ENCODE data around the gene ADAM8. TPM values are rescaled to one million over a fixed set of nuclear protein-coding genes. Genes with fewer than 3 reads are reported as not detected.

Gene ADAM8
- total RNA-seq, 4 donors from 2014 or later: 5.1 to 7.6 (median 5.9) TPM; not detected in 1

DNA sequence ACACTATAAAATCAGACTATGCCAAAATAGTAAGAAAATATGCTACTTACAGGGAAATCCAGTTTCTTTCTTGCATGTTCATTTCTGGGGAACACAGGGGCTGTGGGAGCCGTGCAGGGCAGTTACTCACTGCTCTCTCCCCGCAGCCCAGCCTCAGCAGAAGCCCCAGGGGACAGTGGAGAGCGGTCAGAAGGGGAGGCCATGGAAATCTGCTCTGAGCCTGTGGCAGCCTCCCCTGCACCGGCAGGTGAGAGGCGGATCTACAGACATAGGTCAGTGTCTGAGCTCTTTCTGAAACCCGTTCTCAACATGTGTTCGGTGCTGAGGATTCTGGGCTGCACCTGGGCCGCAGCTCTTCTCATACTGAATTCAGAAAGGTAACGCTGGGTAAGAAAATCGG is 34.9 kb upstream of the ADAM8 start:
- Histone ChIP-seq H3K4me3 (no peak overlapping the region), H3K9me3 (no peaks in the 10 kb centered on the region), H3K4me1 (peaks cover 5 to 13% of the 10 kb centered on the region in 2 donors), H3K27ac (no peak overlapping the region), H3K27me3 (no peaks in the 10 kb centered on the region), H3K36me3 (no peaks in the 10 kb centered on the region)
- intact Hi-C loops (cut with DNase I; ENCODE audit: low total_unique reads): no loop called here
- DNase-seq: no peak
- TF ChIP-seq POLR2A (IDR thresholded peaks at IDR 0.05): no peak
- TF ChIP-seq CTCF (IDR thresholded peaks at IDR 0.05): no peak

- TF ChIP-seq CTCF (IDR thresholded peaks at IDR 0.05): no peak
- Histone ChIP-seq H3K36me3 (no peaks in the 10 kb centered on the region), H3K27ac (no peak overlapping the region), H3K27me3 (no peaks in the 10 kb centered on the region), H3K9me3 (no peaks in the 10 kb centered on the region), H3K4me1 (peaks cover 5 to 13% of the 10 kb centered on the region in 2 donors), H3K4me3 (no peak overlapping the region)
- intact Hi-C loops (cut with DNase I; ENCODE audit: low total_unique reads): no loop called here
- DNase-seq: no peak
Measured at GRCh38 chr10:133310789-133311188, 34.1 kb upstream of the ADAM8 start.

GRCh38 chr10:133310399-133310755 is 33.7 kb upstream of the ADAM8 start:
- TF ChIP-seq CTCF (IDR thresholded peaks at IDR 0.05): no peak
- no peak for TF ChIP-seq POLR2A (IDR thresholded peaks at IDR 0.05)
- H3K4me3 ChIP-seq: no peak overlapping the region
- no peaks in the 10 kb centered on the region for H3K9me3 ChIP-seq
- H3K36me3 ChIP-seq: no peaks in the 10 kb centered on the region
- DNase-seq: no peak
- no peaks in the 10 kb centered on the region for H3K27me3 ChIP-seq
- H3K27ac ChIP-seq: no peak overlapping the region
- peaks cover 5 to 13% of the 10 kb centered on the region in 2 donors for H3K4me1 ChIP-seq
- intact Hi-C loops (cut with DNase I; ENCODE audit: low total_unique reads): no loop called here

DNA sequence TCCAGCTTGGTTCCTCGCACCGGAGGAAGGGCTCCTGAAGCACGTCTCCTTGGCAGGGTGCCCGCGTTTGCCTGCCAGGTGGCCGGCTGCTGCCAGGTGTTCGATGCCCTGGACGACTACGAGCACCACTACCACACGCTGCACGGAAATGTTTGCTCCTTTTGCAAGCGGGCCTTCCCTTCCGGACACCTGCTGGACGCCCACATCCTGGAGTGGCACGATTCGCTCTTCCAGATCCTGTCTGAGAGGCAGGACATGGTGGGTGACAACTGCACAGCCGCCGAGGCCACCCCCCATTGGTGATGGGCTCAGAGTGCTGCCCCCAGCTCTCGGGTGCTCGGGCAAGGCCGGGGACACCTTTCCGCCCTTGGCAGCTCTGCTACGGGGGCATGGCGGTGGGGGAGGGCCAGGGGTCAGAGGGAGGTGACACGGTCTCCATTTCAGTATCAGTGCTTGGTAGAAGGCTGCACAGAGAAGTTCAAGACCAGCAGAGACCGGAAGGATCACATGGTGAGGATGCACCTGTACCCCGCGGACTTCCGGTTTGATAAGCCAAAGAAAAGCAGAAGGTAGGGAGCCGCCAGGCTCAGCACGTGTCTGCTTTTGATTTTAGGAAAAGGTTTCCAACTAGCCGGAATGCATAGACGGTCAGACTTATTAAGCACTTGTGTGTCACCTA is 33.2 kb upstream of the ADAM8 start:
- intact Hi-C loops (cut with DNase I; ENCODE audit: low total_unique reads): no loop called here
- no peak for TF ChIP-seq CTCF (IDR thresholded peaks at IDR 0.05)
- no peak for TF ChIP-seq POLR2A (IDR thresholded peaks at IDR 0.05)
- peaks cover 5 to 13% of the 10 kb centered on the region in 2 donors for H3K4me1 ChIP-seq
- DNase-seq: peak; percentile 49 to 51
- H3K36me3 ChIP-seq: no peaks in the 10 kb centered on the region
- no peak overlapping the region for H3K4me3 ChIP-seq
- H3K27me3 ChIP-seq: no peaks in the 10 kb centered on the region
- H3K27ac ChIP-seq: peak overlapping the region in 1 of 2 donors; percentile 97
- H3K9me3 ChIP-seq: no peaks in the 10 kb centered on the region

GRCh38 chr10:133309100-133309719 is 32.5 kb upstream of the ADAM8 start:
- Histone ChIP-seq H3K9me3 (no peaks in the 10 kb centered on the region), H3K36me3 (no peaks in the 10 kb centered on the region), H3K4me3 (peak overlapping the region; percentile 72 to 89), H3K4me1 (peaks cover 5 to 13% of the 10 kb centered on the region in 2 donors), H3K27ac (peak overlapping the region; percentile 92 to 97), H3K27me3 (no peaks in the 10 kb centered on the region)
- TF ChIP-seq POLR2A (IDR thresholded peaks at IDR 0.05) (no peak), CTCF (IDR thresholded peaks at IDR 0.05) (no peak)
- intact Hi-C loops (cut with DNase I; ENCODE audit: low total_unique reads): no loop called here
- DNase-seq: peak; percentile 93
